K562 (cell line): ENCODE data around the gene BCAR3. TPM values are rescaled to one million over a fixed set of nuclear protein-coding genes. Genes with fewer than 3 reads are reported as not detected.

Experiments used
- CTBP1 ChIP-seq: fragments of 450-650 bp; IDR thresholded peaks from 2 replicates; pipeline ENCODE4 v1.6.1; 2016; ENCODE audit warnings: borderline replicate concordance
- FOXA3 ChIP-seq, 2 experiments: fragments of 450-650 bp in 1 of 2; sonication (generic) in 1 of 2; formaldehyde crosslinking; IDR thresholded peaks in 1 of 2; conservative IDR thresholded peaks in 1 of 2; 2 replicates each; pipeline versions ENCODE4 v1.4.0 to v1.8.0; 2020 to 2022; ENCODE audit warnings: mild to moderate bottlenecking in 2 of 2, missing genetic modification reagents in 1 of 2
- RAD21 ChIP-seq, 2 experiments: fragments of 250-450 bp in 1 of 2; fragments of 450-650 bp in 1 of 2; sonication (Bioruptor Pico) in 1 of 2; formaldehyde crosslinking in 1 of 2; IDR thresholded peaks in 1 of 2; conservative IDR thresholded peaks in 1 of 2; 2 replicates each; pipeline versions ENCODE4 v1.4.0 to v1.8.0; 2020 to 2022; ENCODE audit warnings: mild to moderate bottlenecking in 2 of 2, moderate library complexity in 1 of 2
- SMARCA5 ChIP-seq: fragments of 450-650 bp; IDR thresholded peaks from 2 replicates; pipeline ENCODE4 v1.6.1; 2016
- SP1 ChIP-seq: sonication (generic); formaldehyde crosslinking; IDR thresholded peaks from 2 replicates; pipeline ENCODE4 v1.8.1; 2022; ENCODE audit warnings: mild to moderate bottlenecking, missing genetic modification reagents
- TCF3 ChIP-seq: sonication (generic); formaldehyde crosslinking; IDR thresholded peaks from 2 replicates; pipeline ENCODE4 v1.4.0; 2020; ENCODE audit warnings: mild to moderate bottlenecking, missing genetic modification reagents
- ZNF165 ChIP-seq: fragments of 250-450 bp; sonication (Bioruptor Pico); IDR thresholded peaks from 2 replicates; pipeline ENCODE4 v1.4.0; 2020; ENCODE audit warnings: borderline replicate concordance
- ZSCAN29 ChIP-seq: fragments of 450-650 bp; IDR thresholded peaks from 2 replicates; pipeline ENCODE4 v1.6.1; 2017
- polyA plus RNA-seq, 8 experiments: library from polyadenylated mRNA; depleted of rRNA in 4 of 8; stranded (reverse) in 5 of 8; unstranded in 3 of 8; fragments of >200 nt; fragmentation: Nextera tagmentation in 2 of 8; fragmentation: Illumina TruSeq in 1 of 8; extraction: Ambion mirVana in 2 of 8; extraction: Trizol in 1 of 8; gene quantifications; 2 replicates each; pipeline versions ENCODE4 v1.2.1 to v1.2.3, GENCODE V29; 2011 to 2014; ENCODE audit warnings: inconsistent platforms in 1 of 8, missing spikeins in 1 of 8
- total RNA-seq, 7 experiments: library from RNA; depleted of rRNA in 6 of 7; stranded (reverse); fragments of >200 nt in 6 of 7; fragmentation: Illumina TruSeq in 2 of 7; extraction: Trizol in 2 of 7; gene quantifications; 2 replicates each; pipeline versions ENCODE4 v1.2.1 to v1.2.3, GENCODE V29; 2011 to 2021; ENCODE audit warnings: low replicate concordance in 1 of 7
- TF ChIP-seq, protein P1 (sequence below): fragments of 150-350 bp; conservative IDR thresholded peaks from 2 replicates; pipeline ENCODE4 v1.6.1; 2014; ENCODE audit warnings: low read length
- TF ChIP-seq, protein P2 (sequence below): sonication (generic); formaldehyde crosslinking; IDR thresholded peaks from 2 replicates; pipeline ENCODE4 v1.8.0; 2022; ENCODE audit warnings: missing genetic modification reagents, mild to moderate bottlenecking, moderate library complexity, borderline replicate concordance
- TF ChIP-seq, protein P3 (sequence below): fragments of 250-450 bp; sonication (Bioruptor Pico); IDR thresholded peaks from 2 replicates; pipeline ENCODE4 v1.6.1; 2021; ENCODE audit warnings: mild to moderate bottlenecking
- TF ChIP-seq, protein P4 (sequence below), 2 experiments: IDR thresholded peaks; 2 replicates each; pipeline ENCODE4 v1.6.1; 2012; ENCODE audit warnings: improper control_type of control experiment in 2 of 2, low read depth in 2 of 2, low read length in 2 of 2, borderline replicate concordance in 1 of 2
- TF ChIP-seq, protein P5 (sequence below): fragments of 250-450 bp; sonication (Bioruptor Pico); IDR thresholded peaks from 2 replicates; pipeline ENCODE4 v1.5.0; 2021; ENCODE audit warnings: mild to moderate bottlenecking, moderate library complexity
- TF ChIP-seq, protein P6 (sequence below): sonication (generic); formaldehyde crosslinking; IDR thresholded peaks from 2 replicates; pipeline ENCODE4 v1.9.0; 2022; ENCODE audit warnings: mild to moderate bottlenecking, missing genetic modification reagents

The BCAR3 gene
- total and polyA plus RNA-seq, 9 of the 15 experiments (the other 6 are each of a cell fraction or from before 2014, with no cell fraction given) = 1.8 to 6.3 (median 3.8) TPM

DNA sequence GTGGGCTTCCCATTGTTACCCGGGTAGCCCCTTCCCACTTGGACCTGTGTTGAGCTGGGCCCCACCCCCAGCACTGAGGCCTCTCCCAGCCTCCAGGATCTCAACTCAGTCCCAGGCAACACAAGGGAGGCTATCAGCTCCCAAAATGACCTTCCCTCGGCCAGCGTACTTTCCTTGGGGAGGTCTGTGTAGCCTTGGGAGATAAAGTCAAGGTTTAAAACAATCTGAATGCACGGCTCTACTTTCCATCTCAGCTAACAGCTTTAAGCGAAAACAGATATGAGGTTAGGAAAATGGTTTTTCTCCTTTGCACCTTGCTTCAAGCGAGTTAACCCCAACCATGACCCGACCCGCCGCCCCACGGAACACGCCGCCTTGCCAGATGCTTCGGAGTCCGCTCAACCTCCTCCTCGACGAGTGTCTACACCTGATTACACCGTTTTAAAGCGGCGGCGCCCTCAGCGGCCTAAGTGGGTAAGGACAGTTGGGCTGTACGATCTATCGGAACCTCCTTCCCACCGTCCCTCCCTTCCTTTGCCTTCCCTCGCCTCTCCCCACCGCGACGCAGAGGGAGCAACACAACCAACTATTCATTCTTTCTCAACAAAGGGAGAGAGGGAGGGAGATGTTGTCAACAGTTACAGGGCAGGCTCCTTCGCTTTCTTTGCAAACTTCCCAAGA lies 1.1 kb downstream of the BCAR3 start (continued):
- TF ChIP-seq, protein P1, sequence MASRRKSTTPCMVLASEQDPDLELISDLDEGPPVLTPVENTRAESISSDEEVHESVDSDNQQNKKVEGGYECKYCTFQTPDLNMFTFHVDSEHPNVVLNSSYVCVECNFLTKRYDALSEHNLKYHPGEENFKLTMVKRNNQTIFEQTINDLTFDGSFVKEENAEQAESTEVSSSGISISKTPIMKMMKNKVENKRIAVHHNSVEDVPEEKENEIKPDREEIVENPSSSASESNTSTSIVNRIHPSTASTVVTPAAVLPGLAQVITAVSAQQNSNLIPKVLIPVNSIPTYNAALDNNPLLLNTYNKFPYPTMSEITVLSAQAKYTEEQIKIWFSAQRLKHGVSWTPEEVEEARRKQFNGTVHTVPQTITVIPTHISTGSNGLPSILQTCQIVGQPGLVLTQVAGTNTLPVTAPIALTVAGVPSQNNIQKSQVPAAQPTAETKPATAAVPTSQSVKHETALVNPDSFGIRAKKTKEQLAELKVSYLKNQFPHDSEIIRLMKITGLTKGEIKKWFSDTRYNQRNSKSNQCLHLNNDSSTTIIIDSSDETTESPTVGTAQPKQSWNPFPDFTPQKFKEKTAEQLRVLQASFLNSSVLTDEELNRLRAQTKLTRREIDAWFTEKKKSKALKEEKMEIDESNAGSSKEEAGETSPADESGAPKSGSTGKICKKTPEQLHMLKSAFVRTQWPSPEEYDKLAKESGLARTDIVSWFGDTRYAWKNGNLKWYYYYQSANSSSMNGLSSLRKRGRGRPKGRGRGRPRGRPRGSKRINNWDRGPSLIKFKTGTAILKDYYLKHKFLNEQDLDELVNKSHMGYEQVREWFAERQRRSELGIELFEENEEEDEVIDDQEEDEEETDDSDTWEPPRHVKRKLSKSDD = no peak
- no peak for TF ChIP-seq SMARCA5
- TF ChIP-seq, protein P2, sequence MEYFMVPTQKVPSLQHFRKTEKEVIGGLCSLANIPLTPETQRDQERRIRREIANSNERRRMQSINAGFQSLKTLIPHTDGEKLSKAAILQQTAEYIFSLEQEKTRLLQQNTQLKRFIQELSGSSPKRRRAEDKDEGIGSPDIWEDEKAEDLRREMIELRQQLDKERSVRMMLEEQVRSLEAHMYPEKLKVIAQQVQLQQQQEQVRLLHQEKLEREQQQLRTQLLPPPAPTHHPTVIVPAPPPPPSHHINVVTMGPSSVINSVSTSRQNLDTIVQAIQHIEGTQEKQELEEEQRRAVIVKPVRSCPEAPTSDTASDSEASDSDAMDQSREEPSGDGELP = peak; percentile 72
- TF ChIP-seq FOXA3 (CRISPR knock-in tag; conservative IDR thresholded peaks at IDR 0.05 in 1 of 2, IDR thresholded peaks at IDR 0.05 in 1 of 2) = 0 out of 4 replicates have a peak, but pooled peaks of 1 of the 2 experiments have one; percentile 27
- peak; percentile 99 for TF ChIP-seq ZSCAN29
- peak; percentile 48; the same call in 1 of the 2 replicates for TF ChIP-seq SP1
- TF ChIP-seq TCF3 (CRISPR knock-in tag) = peak; percentile 52
- TF ChIP-seq, protein P3, sequence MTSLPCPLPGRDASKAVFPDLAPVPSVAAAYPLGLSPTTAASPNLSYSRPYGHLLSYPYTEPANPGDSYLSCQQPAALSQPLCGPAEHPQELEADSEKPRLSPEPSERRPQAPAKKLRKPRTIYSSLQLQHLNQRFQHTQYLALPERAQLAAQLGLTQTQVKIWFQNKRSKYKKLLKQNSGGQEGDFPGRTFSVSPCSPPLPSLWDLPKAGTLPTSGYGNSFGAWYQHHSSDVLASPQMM (CRISPR knock-in tag) = no peak
- peak; percentile 49 to 67 for TF ChIP-seq RAD21 (CRISPR knock-in tag; conservative IDR thresholded peaks at IDR 0.05 in 1 of 2, IDR thresholded peaks at IDR 0.05 in 1 of 2)
- TF ChIP-seq ZNF165 (CRISPR knock-in tag) = no peak
- TF ChIP-seq, protein P4, sequence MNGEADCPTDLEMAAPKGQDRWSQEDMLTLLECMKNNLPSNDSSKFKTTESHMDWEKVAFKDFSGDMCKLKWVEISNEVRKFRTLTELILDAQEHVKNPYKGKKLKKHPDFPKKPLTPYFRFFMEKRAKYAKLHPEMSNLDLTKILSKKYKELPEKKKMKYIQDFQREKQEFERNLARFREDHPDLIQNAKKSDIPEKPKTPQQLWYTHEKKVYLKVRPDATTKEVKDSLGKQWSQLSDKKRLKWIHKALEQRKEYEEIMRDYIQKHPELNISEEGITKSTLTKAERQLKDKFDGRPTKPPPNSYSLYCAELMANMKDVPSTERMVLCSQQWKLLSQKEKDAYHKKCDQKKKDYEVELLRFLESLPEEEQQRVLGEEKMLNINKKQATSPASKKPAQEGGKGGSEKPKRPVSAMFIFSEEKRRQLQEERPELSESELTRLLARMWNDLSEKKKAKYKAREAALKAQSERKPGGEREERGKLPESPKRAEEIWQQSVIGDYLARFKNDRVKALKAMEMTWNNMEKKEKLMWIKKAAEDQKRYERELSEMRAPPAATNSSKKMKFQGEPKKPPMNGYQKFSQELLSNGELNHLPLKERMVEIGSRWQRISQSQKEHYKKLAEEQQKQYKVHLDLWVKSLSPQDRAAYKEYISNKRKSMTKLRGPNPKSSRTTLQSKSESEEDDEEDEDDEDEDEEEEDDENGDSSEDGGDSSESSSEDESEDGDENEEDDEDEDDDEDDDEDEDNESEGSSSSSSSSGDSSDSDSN (IDR thresholded peaks at IDR 0.05; ENCODE audit: borderline replicate concordance in 1 of 2, low read depth in 2 of 2, low read length in 2 of 2) = peak in 1 of 2 experiments; percentile 68; a peak in 1 of 4 replicates
- TF ChIP-seq, protein P5, sequence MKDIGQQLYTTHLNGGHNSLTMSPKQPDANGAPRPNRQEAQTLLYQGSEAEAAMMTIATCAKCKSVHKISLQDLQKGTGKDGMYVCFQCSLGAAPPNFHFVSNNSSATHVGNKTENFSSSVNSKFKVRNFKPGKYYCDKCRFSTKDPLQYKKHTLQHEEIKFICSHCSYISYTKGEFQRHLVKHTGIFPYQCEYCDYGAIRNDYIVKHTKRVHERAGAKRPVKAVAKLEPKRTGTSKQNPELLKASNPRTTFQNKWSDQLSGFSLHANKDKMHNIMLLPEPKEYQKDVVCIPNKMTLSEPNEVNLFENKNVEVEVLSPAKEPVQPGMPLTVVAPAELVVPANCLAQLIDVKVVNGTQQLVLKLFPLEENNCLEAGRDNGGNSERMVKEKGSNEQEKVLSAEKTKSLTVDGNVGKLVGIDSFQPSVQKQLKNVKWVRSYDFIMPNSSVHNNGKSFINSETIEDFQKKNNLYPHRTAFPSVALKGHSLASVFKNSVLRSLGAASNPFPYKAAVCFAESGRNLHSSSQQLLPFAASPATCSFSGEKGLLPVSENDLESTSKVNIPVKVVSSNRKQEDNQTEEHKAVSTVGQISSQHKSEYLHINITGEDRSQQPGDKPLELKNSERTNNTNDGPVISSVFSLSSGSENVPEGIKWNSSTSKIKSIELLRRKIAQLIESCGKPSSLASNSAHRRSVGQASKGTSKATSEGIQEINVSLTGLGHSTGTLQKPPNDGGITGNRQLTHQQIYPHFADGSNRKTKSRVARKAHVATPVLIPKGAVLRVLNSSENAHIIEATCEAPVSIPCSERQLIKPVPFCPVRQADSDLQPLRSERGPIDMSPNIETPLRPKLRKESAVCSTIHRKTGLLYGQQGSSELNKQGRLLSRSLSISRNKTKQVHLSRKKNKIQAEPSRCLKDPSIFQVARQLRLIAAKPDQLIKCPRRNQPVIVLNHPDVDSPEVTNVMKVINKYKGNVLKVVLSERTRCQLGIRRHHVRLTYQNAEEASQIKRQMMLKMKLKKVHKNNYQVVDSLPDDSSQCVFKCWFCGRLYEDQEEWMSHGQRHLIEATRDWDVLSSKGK (CRISPR knock-in tag) = no peak
- TF ChIP-seq, protein P6, sequence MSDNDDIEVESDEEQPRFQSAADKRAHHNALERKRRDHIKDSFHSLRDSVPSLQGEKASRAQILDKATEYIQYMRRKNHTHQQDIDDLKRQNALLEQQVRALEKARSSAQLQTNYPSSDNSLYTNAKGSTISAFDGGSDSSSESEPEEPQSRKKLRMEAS = peak; percentile 36; the same call in 1 of the 2 replicates
- TF ChIP-seq CTBP1 = peak; percentile 54; the same call in 1 of the 2 replicates
